BJ (cell line): ENCODE data around the gene SETD3. TPM values are rescaled to one million over a fixed set of nuclear protein-coding genes. Genes with fewer than 3 reads are reported as not detected.

ENCODE experiments used
- CTCF ChIA-PET: fragments of 350-600 bp; formaldehyde crosslinking; extraction: SDS; loops from one replicate; lab custom pipeline; 2021; ENCODE audit warnings: antibody characterized with exemption, inconsistent platforms; lab: Yijun Ruan, JAX
- POLR2A ChIA-PET: fragments of 300-600 bp; sonication (Branson Sonifier 250); formaldehyde crosslinking; extraction: SDS; loops from one replicate; lab custom pipeline; 2021; ENCODE audit warnings: antibody characterized with exemption; lab: Charles Lee
- DNase-seq: peaks from one replicate; pipeline ENCODE4 v3.0.0-alpha.2; 2011; ENCODE audit warnings: low read depth
- H3K27me3 ChIP-seq: 2 replicates; pipeline ENCODE4 v1.6.0; 2011; ENCODE audit warnings: low read length; ENCODE audit not compliant: control insufficient read depth, insufficient read depth
- H3K36me3 ChIP-seq: 2 replicates; pipeline ENCODE4 v1.5.1; 2011; ENCODE audit warnings: low read length; ENCODE audit not compliant: control insufficient read depth, insufficient read depth
- H3K4me3 ChIP-seq: 2 replicates; pipeline ENCODE4 v1.5.1; 2011; ENCODE audit warnings: low read depth, mild to moderate bottlenecking, control low read depth, low read length
- CTCF ChIP-seq: IDR thresholded peaks from 2 replicates; pipeline ENCODE4 v1.5.1; 2011; ENCODE audit warnings: low read depth, mild to moderate bottlenecking, control low read depth, inconsistent platforms, low read length, moderate library complexity; ENCODE audit not compliant: insufficient read depth
- polyA plus RNA-seq: library from polyadenylated mRNA; depleted of rRNA; stranded (reverse); fragments of >200 nt; gene quantifications from 2 replicates; pipeline ENCODE4 v1.2.3, GENCODE V29; 2011

Gene SETD3
- polyA plus RNA-seq, 1 experiment: 20.2 TPM

DNA sequence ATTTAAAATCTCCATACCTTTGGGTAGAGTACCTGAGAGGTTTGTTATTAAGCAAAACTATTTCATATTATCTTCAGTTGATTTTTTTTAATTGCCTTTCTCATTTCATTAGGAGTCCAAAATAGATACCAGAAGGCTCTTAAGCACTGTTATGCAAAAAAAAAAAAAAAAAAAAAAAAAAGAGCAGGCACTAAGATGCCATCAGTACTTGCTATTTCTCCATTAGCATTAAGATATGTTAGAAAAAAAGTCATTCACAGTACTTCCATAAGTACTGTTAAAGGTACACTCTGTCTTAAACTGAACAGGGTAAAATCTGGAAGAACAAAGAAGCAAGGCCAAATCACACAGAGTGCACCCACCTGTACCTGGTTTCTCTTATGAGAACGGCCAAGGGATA lies 57.2 kb downstream of the SETD3 start:
- no peak for TF ChIP-seq CTCF
- no peak for DNase-seq
- no peaks in the 10 kb centered on the region for H3K27me3 ChIP-seq
- peaks cover 3% of the 10 kb centered on the region; the same call in 1 of the 2 replicates for H3K36me3 ChIP-seq
- CTCF ChIA-PET: interaction anchor here (1.3 kb wide), 2 partner anchors 34 to 35 kb away, joined by 4 to 7 read pairs; no protein-coding TSS in a partner anchor
- POLR2A ChIA-PET: no interaction called here
- H3K4me3 ChIP-seq: no peak overlapping the region

DNA sequence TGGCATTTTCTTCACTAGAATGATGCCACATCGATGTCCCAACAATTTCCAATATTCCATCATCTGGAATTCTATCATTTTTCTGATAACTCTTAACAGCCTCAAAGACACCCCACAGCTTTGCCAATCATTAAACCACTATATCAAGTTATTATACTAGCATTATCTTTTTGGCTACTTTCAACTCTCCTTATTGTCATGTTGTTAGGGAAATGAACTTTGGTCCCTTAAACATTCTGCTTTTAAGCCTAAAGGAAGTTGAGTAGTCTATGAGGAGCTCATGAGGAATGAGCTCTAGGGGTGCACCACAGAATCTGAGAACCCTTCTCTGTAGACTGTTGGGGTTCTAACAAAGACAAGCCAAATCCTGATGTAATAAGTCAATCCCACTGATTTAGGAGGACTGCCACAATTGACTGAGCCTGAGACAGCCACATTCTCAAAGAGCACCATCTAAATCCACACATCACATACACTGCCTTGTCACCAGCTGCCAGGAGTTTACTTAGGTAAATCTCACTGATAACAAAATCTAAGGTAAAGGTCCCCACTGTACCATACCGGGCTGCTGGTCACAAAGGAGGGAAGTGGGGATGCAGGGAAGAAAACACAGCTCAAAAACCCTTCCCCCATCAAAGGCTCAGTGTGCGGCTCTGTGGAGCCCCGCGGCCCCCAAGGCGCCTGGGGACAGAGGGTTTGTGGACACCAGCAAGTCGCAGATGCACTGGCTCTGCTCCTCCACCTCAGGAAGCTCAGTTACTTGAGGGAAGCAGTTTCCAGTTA lies 58.2 kb downstream of the SETD3 start:
- TF ChIP-seq CTCF: no peak
- ChIA-PET POLR2A (no interaction called here), CTCF (interaction anchor here (1.3 to 1.4 kb wide), 2 partner anchors 33 to 102 kb away, joined by 5 to 7 read pairs; no protein-coding TSS in a partner anchor)
- no peak for DNase-seq
- Histone ChIP-seq H3K36me3 (peaks cover 3% of the 10 kb centered on the region; the same call in 1 of the 2 replicates), H3K4me3 (no peak overlapping the region), H3K27me3 (no peaks in the 10 kb centered on the region)

DNA sequence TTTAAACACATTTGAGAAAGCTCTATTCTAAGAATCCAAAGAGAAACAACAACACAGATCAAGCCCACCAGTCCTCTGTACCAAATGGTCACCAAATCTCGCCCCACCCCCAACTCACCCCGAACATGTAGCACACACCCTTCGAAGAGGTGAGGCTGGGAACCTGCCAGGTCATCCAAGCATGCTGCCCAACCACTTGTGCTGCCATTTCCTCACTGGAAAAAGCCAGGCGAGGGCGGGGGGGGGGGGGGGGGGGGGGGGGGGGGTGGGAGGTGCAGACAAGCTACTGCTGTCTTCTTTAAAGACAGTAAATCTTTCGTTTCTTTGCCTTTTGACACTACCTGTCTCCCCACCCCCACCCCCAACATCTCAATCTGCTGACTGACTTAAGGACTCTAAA lies 59.9 kb downstream of the SETD3 start:
- no peak overlapping the region for H3K4me3 ChIP-seq
- POLR2A ChIA-PET: no interaction called here
- no peaks in the 10 kb centered on the region for H3K27me3 ChIP-seq
- CTCF ChIA-PET: interaction anchor here (0.8 to 1.0 kb wide), 2 partner anchors 30 to 32 kb away, joined by 3 read pairs; no protein-coding TSS in a partner anchor
- H3K36me3 ChIP-seq: peaks cover 1% of the 10 kb centered on the region; the same call in 1 of the 2 replicates
- TF ChIP-seq CTCF: no peak
- DNase-seq: no peak

DNA sequence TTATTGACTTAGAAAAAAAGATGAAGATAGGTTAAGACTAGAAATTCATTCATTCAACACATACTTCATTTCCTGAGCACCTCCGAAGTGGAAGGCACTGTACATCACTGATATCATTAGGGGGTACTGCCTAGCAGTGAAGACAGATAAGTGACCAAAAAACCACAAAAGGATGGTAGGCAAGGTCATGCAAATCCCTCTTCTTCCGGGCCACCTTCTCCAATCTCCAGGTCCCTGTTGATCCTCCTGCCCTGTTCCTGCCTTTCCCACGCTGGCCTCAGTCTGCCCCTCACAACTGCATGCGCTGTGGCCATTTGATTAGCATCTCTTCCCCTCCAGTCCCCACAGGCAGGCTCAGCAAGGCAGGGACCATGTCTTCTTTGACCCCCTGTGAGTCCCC lies 60.8 kb downstream of the SETD3 start:
- no peak for DNase-seq
- POLR2A ChIA-PET: no interaction called here
- no peak for TF ChIP-seq CTCF
- no peaks in the 10 kb centered on the region for H3K27me3 ChIP-seq
- no peaks in the 10 kb centered on the region; the same call in 1 of the 2 replicates for H3K36me3 ChIP-seq
- CTCF ChIA-PET: interaction anchor here (0.8 to 13.5 kb wide), 2 partner anchors 28 to 29 kb away, joined by 3 to 193 read pairs; no protein-coding TSS in a partner anchor
- H3K4me3 ChIP-seq: no peak overlapping the region

- POLR2A ChIA-PET: no interaction called here
- no peak for DNase-seq
- H3K36me3 ChIP-seq: no peaks in the 10 kb centered on the region; the same call in 1 of the 2 replicates
- H3K27me3 ChIP-seq: no peaks in the 10 kb centered on the region
- CTCF ChIA-PET: interaction anchor here (1.6 to 13.5 kb wide), 2 partner anchors 9 to 26 kb away, joined by 5 to 193 read pairs; no protein-coding TSS in a partner anchor
- no peak for TF ChIP-seq CTCF
- H3K4me3 ChIP-seq: no peak overlapping the region
Measured at GRCh38 chr14:99418242-99418641, 62.4 kb downstream of the SETD3 start.
